Lung microvascular endothelial cell (primary cell): Measurements from ENCODE around the gene SLAIN2. TPM values are rescaled to one million over a fixed set of nuclear protein-coding genes. Genes with fewer than 3 reads are reported as not detected.

ENCODE experiments used
- DNase-seq, 2 donors: peaks; one replicate each; pipeline versions ENCODE4 v3.0.0 to v3.0.0-alpha.2; 2010; ENCODE audit warnings: low read depth in 2 of 2
- total RNA-seq: library from RNA; depleted of rRNA; stranded (reverse); fragments of >200 nt; gene quantifications from 2 replicates; pipeline ENCODE4 v1.2.1, GENCODE V29; 2014

SLAIN2 gene
- total RNA-seq, 1 donor from 2014 or later = 18.5 TPM

DNA sequence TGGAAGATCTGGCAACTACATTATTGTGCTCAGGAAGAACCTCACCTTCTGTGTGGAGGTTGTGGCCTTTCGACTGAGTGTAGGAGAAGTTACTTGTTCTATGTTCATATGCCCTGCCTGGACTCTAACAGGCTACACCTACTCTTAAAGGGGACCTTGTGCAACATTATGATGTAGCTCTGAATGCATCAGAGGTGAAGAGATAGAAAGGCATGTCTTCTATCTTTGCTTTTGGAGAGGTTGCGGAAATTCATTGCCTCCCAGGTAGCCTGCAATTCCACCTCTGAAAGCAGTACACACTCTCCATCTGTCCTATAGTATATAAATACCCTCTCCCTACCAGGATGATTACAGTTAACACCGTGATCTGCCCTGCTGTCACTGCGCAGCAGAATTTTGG lies 7.1 kb upstream of the SLAIN2 start:
- no peak for DNase-seq

DNA sequence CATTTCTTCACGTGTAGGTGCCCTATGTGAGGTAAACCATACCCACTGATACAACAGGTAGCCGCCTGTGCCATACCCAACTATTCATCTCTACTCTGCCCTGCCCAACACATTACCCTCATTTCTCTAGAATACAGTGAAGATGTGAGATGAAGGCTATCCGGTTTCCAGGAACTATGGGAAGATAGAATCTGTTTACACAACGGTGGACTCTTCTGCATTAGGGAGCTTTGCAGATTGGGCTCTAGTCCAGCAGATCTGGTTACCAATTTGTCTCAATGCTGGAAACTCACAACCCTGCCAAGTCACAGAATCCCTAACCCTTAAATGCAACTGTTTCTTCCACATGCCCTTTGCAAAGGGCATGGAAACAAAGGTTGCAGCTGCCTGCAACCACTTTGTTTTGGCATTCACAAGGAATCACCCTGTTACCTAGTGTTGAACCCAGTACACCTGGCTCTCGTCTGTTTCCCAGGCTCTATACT lies 6.4 kb upstream of the SLAIN2 start:
- no peak for DNase-seq

- DNase-seq = no peak
These were observed 5.0 kb upstream of the SLAIN2 start for GRCh38 chr4:48336146-48336870.

GRCh38 chr4:48337731-48338130 lies 3.6 kb upstream of the SLAIN2 start:
- no peak for DNase-seq

- DNase-seq = no peak
These were observed 1.7 kb upstream of the SLAIN2 start for GRCh38 chr4:48339642-48340041.

DNA sequence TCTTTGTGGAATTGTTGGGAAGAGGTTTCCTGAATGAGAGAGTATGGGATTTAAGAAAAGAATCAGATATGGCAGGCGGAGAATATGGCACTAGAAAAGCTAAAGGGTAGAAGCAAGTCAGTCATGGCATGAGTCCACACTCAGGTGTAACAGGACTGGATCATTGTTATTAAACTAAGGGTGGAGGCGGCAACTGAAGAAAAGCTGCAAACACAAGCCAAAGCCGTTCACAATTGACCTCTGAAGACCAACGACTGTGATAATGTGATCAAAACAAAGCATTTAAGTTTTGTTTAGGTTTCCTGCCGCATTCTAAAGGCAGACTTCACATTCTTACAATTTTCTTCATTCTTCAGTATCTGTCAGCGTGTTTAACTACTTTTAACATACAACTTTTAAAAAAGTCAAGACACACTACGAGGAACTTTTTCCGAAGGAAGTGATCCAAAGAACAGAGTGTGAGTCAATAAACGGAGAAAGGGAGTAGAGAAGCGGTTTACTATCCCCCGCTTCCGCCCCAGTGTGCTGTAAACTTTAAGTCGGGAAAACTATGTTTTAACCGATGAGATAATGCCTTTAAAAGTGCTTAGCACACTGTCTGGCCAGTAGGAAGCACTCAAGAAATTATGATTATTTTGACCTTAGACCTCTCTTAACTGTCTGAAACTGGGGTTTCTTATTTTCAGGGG lies 909 bp upstream of the SLAIN2 start:
- peak; percentile 34 to 76 for DNase-seq

- DNase-seq = peak; percentile 57 to 61
These were observed 662 bp downstream of the SLAIN2 start for GRCh38 chr4:48341776-48342605.

DNA sequence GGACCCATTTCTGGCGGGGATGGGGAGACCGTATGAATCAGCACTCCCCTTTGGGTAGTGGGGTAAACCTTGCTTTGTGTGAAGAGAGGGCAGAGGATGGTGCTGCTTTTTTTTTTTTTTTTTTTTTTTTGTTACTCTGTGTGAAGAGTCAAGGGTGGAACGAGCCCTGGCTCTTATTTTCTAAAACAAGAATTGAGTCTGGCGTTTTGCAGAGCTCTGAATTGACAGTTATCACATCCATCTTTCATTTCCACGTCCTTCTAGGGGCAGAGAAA lies 1.2 kb downstream of the SLAIN2 start:
- DNase-seq = no peak

DNA sequence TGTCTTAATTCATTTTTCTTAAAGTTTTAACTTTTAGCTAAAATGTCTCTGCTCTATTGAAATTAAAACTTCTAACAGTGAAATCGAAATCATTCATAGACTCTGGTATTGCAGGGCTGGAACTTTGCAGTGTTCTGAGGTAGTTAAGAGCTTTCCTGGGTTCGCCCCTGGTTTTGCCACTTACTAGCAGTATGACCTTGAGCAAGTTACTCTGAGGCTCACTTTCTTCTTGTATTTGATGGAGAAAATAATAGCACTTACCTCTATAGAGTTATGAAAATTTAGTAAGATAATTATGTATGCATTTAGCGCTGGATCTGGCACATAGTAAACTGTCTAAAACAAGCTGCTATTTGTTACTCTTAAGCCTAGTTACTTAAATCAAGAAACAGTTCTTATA lies 1.7 kb downstream of the SLAIN2 start:
- DNase-seq = peak; percentile 3 to 13

- peak in 1 of 2 donors; percentile 2 for DNase-seq
These were observed 2.2 kb downstream of the SLAIN2 start for GRCh38 chr4:48343551-48343950.

DNA sequence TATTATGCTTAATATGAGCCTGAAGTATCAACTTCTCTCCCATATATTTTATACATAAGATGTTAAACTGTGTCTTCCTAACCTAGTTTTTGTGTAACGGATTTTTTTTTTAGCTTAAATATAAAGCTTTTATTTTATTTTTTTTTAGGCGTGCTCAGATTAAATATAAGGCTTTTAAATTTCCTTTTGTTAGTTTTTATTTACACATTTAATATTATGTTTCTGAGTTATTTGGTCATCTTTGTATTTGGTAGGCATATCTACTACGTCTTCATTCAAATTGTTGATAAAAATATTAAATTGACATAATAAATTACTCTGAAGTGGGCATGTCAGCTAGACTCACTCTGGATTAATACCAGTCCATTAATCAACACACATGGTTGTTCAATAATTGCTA lies 4.2 kb downstream of the SLAIN2 start:
- no peak for DNase-seq

DNA sequence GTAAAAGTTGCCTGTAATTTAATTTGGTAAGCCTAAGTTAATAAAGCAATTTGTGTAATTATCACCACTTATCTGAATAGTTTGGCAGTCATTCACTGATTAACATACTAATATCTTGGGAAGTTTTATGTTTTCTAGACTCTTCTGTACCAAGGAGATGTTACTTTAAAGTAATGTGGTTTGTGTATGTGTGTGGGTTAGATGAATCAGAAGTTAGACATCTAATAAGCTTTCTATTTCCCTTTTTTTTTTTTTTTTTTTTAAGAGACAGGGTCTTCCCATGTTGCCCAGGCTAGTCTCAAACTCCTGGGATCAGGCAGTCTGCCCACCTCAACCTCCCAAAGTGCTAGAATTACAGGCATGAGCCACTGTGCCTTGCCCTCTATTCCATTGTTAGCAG lies 5.3 kb downstream of the SLAIN2 start:
- DNase-seq = no peak

DNA sequence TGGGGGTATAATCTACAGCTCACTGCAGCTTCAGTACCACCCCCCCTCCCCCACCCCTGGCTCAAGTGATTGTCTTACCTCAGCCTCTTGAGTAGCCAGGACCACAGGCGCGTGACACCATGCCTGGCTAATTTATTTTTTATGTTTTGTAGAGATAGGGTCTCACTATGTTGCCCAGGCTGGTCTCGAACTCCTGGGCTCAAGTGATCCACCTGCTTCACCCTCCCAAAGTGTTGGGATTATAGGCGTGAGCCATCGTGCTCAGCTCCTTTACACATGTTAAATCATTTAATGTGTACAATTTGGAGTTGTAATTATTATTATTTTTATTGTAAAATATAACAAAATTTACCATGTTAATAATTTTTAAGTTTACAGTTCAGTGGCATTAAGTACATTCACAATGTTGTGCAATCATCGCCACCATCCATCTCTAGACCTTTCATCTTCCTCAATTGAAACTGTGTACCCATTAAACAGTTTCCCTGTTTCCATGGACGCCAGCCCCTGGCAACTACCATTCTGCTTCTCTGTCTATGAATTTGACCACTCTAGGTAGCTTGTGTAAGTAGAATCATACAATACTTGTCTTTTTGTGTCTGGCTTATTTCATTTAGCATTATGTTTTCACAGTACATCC lies 6.1 kb downstream of the SLAIN2 start:
- no peak for DNase-seq

- DNase-seq = no peak
These were observed 9.5 kb downstream of the SLAIN2 start for GRCh38 chr4:48350871-48351270.

GRCh38 chr4:48352793-48353192 lies 11.5 kb downstream of the SLAIN2 start:
- no peak for DNase-seq

DNA sequence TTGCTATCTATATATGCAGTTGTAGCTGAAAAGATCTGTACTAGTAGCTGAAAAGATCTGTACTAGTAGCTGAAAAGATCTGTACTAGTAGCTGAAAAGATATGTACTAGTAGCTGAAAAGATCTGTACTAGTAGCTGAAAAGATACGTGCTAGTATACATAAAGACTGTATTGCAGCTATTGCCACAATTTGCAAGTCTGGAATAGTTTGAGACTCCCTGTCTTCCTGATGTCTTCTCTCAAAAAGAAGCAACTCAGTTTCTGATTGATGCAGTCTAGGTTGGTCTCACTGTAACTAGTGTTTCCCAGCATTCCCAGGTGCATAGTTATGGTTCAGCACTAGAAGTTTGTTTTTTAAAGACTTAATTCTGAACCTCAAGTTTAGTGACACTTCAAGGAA lies 15.0 kb downstream of the SLAIN2 start:
- DNase-seq = no peak

GRCh38 chr4:48360285-48361011 lies 19.1 kb downstream of the SLAIN2 start:
- peak in 1 of 2 donors; percentile 36 for DNase-seq

- DNase-seq = no peak
These were observed 19.7 kb downstream of the SLAIN2 start for GRCh38 chr4:48361012-48361400.

DNA sequence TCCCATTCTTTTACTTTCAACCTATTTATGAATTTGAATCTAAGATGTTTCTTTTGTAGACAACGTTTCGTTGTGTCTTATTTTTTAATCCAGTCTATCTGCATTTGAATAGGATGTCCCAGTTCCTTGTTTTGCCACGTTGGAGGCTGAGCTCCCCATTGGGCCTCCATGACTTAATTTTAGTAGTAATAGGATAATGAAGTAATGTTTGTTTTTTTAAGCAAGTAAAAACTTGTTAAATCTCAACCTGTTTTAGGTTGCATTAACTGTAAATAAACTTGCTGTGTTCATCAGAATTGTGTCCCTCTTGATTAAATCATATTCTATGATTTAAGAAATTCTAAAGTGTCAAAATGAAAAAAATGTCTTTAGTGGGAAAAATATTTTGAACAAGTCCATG lies 25.3 kb downstream of the SLAIN2 start:
- DNase-seq = no peak

- DNase-seq = no peak
These were observed 25.7 kb downstream of the SLAIN2 start for GRCh38 chr4:48367016-48367415.

DNA sequence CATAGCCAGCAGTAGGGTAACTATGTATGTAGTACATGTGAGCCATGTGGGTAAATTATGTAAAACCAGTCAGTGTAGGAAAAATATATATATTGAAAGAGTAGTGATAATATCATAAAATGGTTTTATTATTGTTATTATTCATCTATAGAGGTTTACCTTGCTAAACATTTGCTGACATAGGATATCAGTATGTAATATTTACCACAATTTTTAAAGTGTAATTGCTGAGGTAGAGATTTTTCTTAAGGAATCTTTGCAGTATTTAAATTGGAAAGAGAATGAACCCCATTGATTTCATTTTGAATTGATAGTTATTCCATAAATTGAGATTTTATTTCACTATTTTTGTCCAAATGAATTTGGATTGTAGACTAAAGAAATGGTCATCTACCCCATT lies 27.1 kb downstream of the SLAIN2 start:
- DNase-seq = no peak
